ENCODE results near the gene SLC6A2. TPM values are rescaled to one million over a fixed set of nuclear protein-coding genes. Genes with fewer than 3 reads are reported as not detected.

Gene SLC6A2
- total and polyA plus RNA-seq, 12 donors, result 0.17 TPM; not detected in 11

DNA sequence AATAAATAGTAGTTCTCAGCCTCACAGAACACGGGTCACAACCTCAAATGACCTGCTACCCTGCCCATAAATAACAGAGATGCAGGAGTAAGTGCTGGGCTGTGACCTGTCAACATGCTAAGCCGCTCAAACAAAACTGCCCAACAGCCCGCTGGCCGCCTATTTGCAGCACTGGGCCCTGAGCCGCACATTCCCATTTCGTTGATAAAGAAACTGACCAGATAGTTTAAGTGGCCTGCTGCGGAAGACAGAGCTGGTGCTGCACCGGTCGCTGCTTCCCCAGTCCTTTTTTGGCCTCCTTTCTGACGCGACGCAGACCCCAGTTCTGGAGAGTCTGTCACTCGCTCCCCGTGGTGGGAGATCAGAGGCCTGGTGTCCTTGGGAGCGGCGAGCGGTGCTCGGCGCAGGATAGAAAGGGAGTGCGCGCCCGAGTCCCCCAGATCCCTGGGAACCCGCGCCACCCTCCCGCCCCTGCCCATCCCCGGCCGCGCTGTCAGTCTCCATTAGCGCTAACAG is 349 bp upstream of the SLC6A2 start:
- no peak for DNase-seq
- Histone ChIP-seq H3K27me3 (peaks cover 9 to 76% (median 75%) of the 10 kb centered on the region in 7 donors), H3K27ac (no peak overlapping the region), H3K4me1 (peaks cover 0 to 15% (median 12%) of the 10 kb centered on the region in 9 donors), H3K36me3 (no peaks in the 10 kb centered on the region), H3K9me3 (no peaks in the 10 kb centered on the region), H3K4me3 (peak overlapping the region in 9 of 10 donors; percentile 11 to 49 (median 34))
- WGBS, 2 donors, result 4 to 5% methylated on average over 29 of the region's 29 CpGs
- intact Hi-C loops (cut with DNase I), result no loop called here
- no peak for ATAC-seq
- TF ChIP-seq, protein P1, sequence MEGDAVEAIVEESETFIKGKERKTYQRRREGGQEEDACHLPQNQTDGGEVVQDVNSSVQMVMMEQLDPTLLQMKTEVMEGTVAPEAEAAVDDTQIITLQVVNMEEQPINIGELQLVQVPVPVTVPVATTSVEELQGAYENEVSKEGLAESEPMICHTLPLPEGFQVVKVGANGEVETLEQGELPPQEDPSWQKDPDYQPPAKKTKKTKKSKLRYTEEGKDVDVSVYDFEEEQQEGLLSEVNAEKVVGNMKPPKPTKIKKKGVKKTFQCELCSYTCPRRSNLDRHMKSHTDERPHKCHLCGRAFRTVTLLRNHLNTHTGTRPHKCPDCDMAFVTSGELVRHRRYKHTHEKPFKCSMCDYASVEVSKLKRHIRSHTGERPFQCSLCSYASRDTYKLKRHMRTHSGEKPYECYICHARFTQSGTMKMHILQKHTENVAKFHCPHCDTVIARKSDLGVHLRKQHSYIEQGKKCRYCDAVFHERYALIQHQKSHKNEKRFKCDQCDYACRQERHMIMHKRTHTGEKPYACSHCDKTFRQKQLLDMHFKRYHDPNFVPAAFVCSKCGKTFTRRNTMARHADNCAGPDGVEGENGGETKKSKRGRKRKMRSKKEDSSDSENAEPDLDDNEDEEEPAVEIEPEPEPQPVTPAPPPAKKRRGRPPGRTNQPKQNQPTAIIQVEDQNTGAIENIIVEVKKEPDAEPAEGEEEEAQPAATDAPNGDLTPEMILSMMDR (IDR thresholded peaks at IDR 0.05), result no peak

DNA sequence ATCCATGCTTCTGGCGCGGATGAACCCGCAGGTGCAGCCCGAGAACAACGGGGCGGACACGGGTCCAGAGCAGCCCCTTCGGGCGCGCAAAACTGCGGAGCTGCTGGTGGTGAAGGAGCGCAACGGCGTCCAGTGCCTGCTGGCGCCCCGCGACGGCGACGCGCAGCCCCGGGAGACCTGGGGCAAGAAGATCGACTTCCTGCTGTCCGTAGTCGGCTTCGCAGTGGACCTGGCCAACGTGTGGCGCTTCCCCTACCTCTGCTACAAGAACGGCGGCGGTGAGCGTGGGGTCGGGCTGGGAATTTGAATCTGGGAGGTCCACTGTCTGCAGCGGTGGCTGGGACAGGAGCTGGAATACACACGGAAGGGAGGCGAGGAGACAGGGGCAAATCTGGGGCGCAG is 904 bp downstream of the SLC6A2 start:
- WGBS, 2 donors, result 6 to 8% methylated on average over 37 of the region's 37 CpGs
- DNase-seq (no peak), ATAC-seq (no peak)
- no peaks in the 10 kb centered on the region for H3K9me3 ChIP-seq
- H3K27me3 ChIP-seq, result peaks cover 9 to 74% (median 66%) of the 10 kb centered on the region in 7 donors
- H3K4me1 ChIP-seq, result peaks cover 0 to 19% (median 13%) of the 10 kb centered on the region in 9 donors
- no peak overlapping the region for H3K27ac ChIP-seq
- H3K4me3 ChIP-seq, result peak overlapping the region in 6 of 10 donors; percentile 22 to 49 (median 38)
- intact Hi-C loops (cut with DNase I), result no loop called here
- TF ChIP-seq, protein P1 (IDR thresholded peaks at IDR 0.05), result no peak
- no peaks in the 10 kb centered on the region for H3K36me3 ChIP-seq

DNA sequence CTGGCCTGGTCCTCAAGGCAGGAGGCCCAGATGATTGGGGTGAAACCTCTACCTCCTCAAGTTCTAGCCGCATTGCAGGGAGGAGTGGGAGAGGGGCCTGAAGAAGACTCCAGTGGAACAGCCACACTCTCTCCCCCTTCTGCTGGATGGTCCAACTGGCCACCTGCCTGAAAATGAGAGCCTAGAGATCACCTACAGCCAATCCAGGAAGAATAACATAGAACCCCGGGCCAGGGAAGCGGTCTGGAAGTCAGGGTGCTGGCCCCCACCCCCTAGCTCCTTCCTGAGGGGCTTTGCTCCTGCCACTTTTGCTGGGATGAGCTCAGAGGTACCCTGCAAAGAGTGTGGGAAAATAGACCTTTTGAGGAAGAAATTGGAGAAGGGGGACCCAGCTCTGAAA is 1.8 kb downstream of the SLC6A2 start:
- H3K36me3 ChIP-seq, result no peaks in the 10 kb centered on the region
- no peak for ATAC-seq
- H3K9me3 ChIP-seq, result no peaks in the 10 kb centered on the region
- TF ChIP-seq, protein P1 (IDR thresholded peaks at IDR 0.05), result no peak
- intact Hi-C loops (cut with DNase I), result no loop called here
- WGBS, 2 donors, result 86 to 92% methylated on average over 3 of the region's 3 CpGs
- H3K4me3 ChIP-seq, result no peak overlapping the region
- DNase-seq, result no peak
- H3K27ac ChIP-seq, result no peak overlapping the region
- peaks cover 9 to 64% (median 57%) of the 10 kb centered on the region in 7 donors for H3K27me3 ChIP-seq
- peaks cover 0 to 27% (median 13%) of the 10 kb centered on the region in 9 donors for H3K4me1 ChIP-seq

DNA sequence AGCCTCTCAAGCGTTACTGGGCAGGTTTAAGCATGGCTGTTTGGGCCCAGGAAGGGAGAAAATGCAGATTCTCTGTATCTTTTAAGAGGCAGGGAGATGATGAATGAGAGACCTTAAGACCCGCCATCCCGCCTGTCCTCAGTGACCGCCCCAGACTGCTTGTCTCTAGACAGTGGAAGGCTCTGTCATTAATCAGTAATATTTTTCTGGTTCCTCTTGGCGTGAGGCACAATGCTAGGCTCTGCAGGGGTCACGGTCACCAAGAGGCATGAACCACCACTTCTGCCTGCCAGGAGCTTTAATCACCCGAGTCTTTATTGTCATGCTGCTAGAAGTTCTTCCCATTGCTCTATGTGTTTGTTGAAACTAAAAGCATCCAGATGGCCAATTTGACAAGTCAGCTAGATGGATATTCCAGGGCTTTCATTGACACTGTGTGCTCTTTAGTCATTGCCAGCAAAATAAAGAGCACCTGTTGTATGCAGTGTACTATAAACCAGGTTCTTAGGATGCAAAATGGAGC is 3.2 kb downstream of the SLC6A2 start:
- TF ChIP-seq, protein P1 (IDR thresholded peaks at IDR 0.05), result no peak
- H3K4me1 ChIP-seq, result peaks cover 0 to 27% (median 13%) of the 10 kb centered on the region in 9 donors
- DNase-seq, result no peak
- no peak for ATAC-seq
- WGBS, 2 donors, result 77 to 83% methylated on average over 7 of the region's 7 CpGs
- no peak overlapping the region for H3K4me3 ChIP-seq
- no peaks in the 10 kb centered on the region for H3K36me3 ChIP-seq
- intact Hi-C loops (cut with DNase I), result no loop called here
- H3K27me3 ChIP-seq, result peaks cover 9 to 51% (median 44%) of the 10 kb centered on the region in 7 donors
- H3K9me3 ChIP-seq, result peaks cover 0 to 10% (median 0%) of the 10 kb centered on the region in 11 donors
- no peak overlapping the region for H3K27ac ChIP-seq
